Mesothelial cell of epicardium (in vitro differentiated cells): ENCODE results near the gene FCN3. TPM values are rescaled to one million over a fixed set of nuclear protein-coding genes. Genes with fewer than 3 reads are reported as not detected.

Experiments used
- DNase-seq, 2 experiments: peaks; one replicate each; pipeline ENCODE4 v3.0.0; 2021; ENCODE audit warnings: low spot score in 2 of 2; ENCODE audit not compliant: unreplicated experiment in 2 of 2
- H3K27ac Mint-ChIP-seq: 2 replicates; pipeline ENCODE4 v1.8.0; 2021; ENCODE audit warnings: mixed read lengths
- H3K27me3 Mint-ChIP-seq: 2 replicates; pipeline ENCODE4 v1.8.0; 2021; ENCODE audit warnings: low read depth, mixed read lengths
- H3K36me3 Mint-ChIP-seq: 2 replicates; pipeline ENCODE4 v1.8.0; 2021; ENCODE audit warnings: mixed read lengths
- H3K4me1 Mint-ChIP-seq: 2 replicates; pipeline ENCODE4 v1.8.0; 2021; ENCODE audit warnings: mixed read lengths
- H3K4me3 Mint-ChIP-seq: 2 replicates; pipeline ENCODE4 v1.8.0; 2021; ENCODE audit warnings: mild to moderate bottlenecking, moderate library complexity, mixed read lengths
- H3K9me3 Mint-ChIP-seq: 2 replicates; pipeline ENCODE4 v1.8.0; 2021; ENCODE audit warnings: mixed read lengths
- total RNA-seq: library from RNA; stranded (reverse); gene quantifications from 3 replicates; pipeline ENCODE4 v1.2.1, GENCODE V29; 2021
- TF ChIP-seq, protein P1 (sequence below): fragments of 200-600 bp; sonication (generic); IDR thresholded peaks from one replicate; pipeline ENCODE4 v1.5.0; 2021; ENCODE audit warnings: antibody characterized with exemption; ENCODE audit not compliant: unreplicated experiment

The FCN3 gene
- total RNA-seq, 1 donor from 2014 or later: 0.22 TPM

DNA sequence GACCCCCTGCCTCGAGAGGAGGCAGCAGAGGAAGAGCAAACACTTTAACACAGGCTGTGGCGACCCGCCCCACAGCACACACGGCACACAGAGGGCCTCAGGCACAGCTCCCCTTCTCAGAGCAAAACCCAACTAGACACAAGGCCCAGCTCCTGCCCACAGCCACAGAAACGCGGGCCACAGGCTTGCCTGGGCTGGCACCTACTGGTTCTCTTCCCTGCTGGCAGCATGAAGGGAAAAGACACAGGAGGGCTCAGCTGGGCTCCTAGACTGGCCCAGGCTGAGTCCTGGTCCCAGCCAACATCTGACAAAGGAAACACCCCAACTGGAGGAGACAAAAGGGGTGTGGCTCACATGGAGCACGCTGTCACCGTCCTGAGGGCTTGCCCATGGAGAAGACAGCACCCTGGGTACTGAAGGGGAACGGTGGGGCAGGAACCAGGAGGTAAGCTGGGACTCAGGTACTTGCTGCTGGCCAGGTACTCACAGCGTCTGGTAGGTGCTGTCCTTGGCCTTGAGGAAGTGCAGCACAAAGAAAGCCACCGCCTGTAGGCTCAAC is 5.0 kb upstream of the FCN3 start:
- H3K9me3 Mint-ChIP-seq: no peaks in the 10 kb centered on the region
- H3K4me3 Mint-ChIP-seq: no peak overlapping the region
- no peaks in the 10 kb centered on the region for H3K36me3 Mint-ChIP-seq
- TF ChIP-seq, protein P1, sequence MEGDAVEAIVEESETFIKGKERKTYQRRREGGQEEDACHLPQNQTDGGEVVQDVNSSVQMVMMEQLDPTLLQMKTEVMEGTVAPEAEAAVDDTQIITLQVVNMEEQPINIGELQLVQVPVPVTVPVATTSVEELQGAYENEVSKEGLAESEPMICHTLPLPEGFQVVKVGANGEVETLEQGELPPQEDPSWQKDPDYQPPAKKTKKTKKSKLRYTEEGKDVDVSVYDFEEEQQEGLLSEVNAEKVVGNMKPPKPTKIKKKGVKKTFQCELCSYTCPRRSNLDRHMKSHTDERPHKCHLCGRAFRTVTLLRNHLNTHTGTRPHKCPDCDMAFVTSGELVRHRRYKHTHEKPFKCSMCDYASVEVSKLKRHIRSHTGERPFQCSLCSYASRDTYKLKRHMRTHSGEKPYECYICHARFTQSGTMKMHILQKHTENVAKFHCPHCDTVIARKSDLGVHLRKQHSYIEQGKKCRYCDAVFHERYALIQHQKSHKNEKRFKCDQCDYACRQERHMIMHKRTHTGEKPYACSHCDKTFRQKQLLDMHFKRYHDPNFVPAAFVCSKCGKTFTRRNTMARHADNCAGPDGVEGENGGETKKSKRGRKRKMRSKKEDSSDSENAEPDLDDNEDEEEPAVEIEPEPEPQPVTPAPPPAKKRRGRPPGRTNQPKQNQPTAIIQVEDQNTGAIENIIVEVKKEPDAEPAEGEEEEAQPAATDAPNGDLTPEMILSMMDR: no peak
- H3K27ac Mint-ChIP-seq: no peak overlapping the region
- peaks cover 8% of the 10 kb centered on the region for H3K4me1 Mint-ChIP-seq
- H3K27me3 Mint-ChIP-seq: peaks cover 16% of the 10 kb centered on the region
- DNase-seq: no peak

DNA sequence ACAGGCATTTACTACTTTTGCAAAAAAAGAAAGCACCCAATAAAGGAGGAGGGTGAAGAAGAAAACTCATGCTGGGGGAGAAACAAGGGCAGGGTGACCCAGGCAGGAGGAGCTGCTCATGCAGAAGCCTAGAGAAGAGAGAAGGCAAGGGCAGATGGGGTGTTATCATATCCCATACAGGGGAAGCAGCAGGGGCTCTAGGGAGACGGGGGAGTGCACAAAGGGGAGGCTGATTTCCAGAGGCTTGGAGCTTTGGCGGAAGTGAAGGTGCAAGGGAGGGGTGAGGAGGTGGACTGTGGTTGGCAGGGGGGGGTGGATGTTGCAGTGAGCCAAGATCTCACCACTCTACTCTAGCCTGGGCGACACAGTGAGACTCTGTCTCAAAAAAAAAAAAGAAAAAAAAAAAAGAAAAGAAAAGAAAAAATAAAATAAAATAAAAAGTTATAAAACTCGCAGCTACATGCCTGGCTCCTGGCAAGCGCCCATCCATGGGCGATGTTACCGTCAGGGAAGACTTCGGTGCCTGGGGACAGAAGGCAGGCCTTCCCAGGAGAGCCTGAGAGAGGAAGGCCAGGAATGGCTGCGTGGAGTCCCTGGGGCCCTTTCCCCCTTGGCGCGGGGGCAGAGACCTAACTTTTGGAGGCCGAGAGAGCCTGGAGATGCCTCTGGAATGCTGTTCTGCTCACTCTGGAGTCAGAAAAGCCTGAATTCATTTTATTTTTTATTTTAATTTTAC is 3.3 kb upstream of the FCN3 start:
- DNase-seq: no peak
- TF ChIP-seq, protein P1: no peak
- no peaks in the 10 kb centered on the region for H3K36me3 Mint-ChIP-seq
- peaks cover 8% of the 10 kb centered on the region for H3K4me1 Mint-ChIP-seq
- no peak overlapping the region for H3K4me3 Mint-ChIP-seq
- H3K9me3 Mint-ChIP-seq: no peaks in the 10 kb centered on the region
- no peak overlapping the region for H3K27ac Mint-ChIP-seq
- H3K27me3 Mint-ChIP-seq: peaks cover 13% of the 10 kb centered on the region

DNA sequence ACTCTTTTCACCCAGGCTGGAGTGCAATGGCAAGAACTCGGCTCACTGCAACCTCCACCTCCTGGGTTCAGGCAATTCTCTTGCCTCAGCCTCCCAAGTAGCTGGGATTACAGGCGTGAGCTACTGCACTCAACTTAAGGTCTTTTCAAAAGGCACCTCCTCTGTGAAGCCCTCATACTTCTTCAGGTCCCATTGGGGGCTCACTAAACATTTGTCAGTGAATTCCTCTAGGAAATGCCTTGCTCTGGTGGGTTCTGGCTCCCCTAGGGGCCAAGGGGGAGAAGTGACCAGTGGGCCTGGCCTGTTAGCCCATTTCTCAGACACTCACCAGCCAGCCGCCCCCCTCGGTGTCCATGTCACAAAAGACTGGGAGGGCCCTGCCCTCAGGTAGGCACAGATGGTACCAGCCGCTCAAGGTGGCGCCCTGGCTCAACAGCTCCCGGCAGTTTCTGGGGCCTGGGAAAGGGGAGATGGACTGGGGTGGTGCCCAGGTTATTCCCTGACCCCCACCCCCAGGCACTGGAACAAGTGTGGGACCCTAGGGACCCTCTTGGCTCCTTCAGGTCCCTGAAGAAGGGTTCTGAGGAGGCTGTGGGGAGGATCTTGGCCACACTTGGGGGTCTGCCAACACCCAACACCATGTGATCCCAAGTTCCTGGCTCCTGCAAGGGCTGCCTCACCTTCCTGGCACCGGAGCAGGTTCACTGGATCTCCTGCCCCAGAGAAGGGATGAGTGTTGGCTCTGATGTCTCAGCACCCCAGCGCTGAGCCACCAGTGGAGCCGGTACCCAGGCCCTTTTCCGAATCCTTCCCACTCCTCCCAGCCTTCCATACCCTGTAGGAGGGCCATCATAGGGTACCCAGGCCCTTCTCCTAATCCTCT is 1.6 kb downstream of the FCN3 start:
- H3K36me3 Mint-ChIP-seq: no peaks in the 10 kb centered on the region
- no peak for DNase-seq
- H3K9me3 Mint-ChIP-seq: no peaks in the 10 kb centered on the region

DNA sequence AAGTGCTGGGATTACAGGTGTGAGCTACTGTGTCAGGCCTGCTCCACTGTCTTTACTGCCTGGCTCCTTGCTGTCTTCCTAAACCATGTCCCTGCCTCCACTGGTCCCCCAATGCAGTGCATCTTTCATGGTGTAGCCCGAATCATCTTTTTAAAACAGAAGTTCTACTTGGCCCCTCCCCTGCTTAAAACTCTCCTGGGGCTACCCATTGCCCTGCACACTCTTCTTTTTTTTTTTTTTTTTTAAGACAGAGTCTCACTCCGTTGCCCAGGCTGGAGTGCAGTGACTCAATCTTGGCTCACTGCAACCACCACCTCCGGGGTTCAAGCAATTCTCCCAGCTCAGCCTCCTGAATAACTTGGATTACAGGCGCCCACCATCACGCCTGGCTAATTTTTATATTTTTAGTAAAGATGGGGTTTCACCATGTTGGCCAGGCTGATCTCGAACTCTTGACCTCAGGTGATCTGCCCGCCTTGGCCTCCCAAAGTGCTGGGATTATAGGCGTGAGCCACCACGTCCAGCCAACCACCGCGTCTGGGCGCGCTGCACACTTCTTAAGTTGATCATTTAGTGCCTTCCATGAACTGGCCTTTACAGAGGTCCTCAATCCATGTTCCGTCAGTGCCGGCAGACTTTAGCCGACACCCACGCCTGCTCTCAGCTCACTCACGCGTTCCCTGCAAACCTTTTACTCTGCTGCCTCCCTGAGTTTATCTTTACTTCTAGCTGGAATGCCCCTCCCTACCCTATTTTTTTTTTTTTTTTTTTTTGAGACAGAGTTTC is 2.4 kb downstream of the FCN3 start:
- no peak overlapping the region for H3K27ac Mint-ChIP-seq
- H3K4me3 Mint-ChIP-seq: no peak overlapping the region
- no peaks in the 10 kb centered on the region for H3K27me3 Mint-ChIP-seq
- no peaks in the 10 kb centered on the region for H3K9me3 Mint-ChIP-seq
- H3K36me3 Mint-ChIP-seq: no peaks in the 10 kb centered on the region
- no peaks in the 10 kb centered on the region for H3K4me1 Mint-ChIP-seq
- no peak for DNase-seq
- TF ChIP-seq, protein P1: no peak

More for the DNA sequence above, 1.6 kb downstream of the FCN3 start:
- peaks cover under 1% of the 10 kb centered on the region for H3K4me1 Mint-ChIP-seq
- H3K27me3 Mint-ChIP-seq: no peaks in the 10 kb centered on the region
- TF ChIP-seq, protein P1: no peak
- no peak overlapping the region for H3K27ac Mint-ChIP-seq
- no peak overlapping the region for H3K4me3 Mint-ChIP-seq

DNA sequence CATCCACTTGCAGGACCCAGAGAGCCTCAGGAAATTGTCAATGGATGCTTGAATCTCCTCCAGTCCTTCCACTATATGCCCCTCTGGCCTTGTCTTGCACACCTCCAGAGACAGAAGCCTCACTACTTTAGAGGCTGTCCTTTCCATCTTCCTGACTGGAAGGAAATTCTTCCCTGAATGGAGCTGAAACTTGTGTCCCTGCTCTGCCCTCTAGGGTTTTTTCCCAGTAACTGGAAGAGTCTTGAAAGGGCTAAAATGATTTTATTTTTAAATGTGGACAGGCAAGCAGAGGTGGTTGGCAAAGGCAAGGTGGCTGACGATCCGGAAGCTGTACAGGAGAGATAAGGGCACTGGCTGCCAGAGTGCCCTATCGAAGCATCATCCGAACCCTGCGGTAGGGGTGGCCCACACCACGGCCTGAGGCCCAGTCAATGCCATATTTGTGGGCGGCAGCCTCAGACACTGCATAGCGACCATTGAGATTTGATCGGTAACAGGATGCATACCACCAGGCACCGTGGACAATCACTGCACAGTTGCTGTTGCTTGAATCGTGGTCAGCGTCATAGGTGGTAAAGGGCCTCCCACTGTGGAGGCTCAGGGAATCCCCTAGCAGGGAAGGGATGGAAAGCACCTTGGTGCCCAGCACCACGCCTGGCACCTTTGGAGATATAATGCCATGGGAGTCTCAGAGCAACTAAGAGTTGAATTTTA is 5.6 kb downstream of the FCN3 start:
- Mint-ChIP-seq H3K4me1 (peaks cover 18% of the 10 kb centered on the region), H3K9me3 (no peaks in the 10 kb centered on the region), H3K27ac (no peak overlapping the region), H3K4me3 (no peak overlapping the region), H3K27me3 (no peaks in the 10 kb centered on the region), H3K36me3 (no peaks in the 10 kb centered on the region)
- DNase-seq: no peak
- TF ChIP-seq, protein P1: no peak
